A549 treated with CORT108297 at 1 μM for 4 hours (cell line): ENCODE measurements around the gene TLR5. TPM values are rescaled to one million over a fixed set of nuclear protein-coding genes. Genes with fewer than 3 reads are reported as not detected.

Experiments
- total RNA-seq: library from RNA; stranded (reverse); fragments of 200-300 nt; extraction: Qiagen RNA extraction; gene quantifications from 5 replicates; pipeline ENCODE4 v1.2.3, GENCODE V29; 2022

Gene TLR5
- total RNA-seq, result 0.04 to 0.23 TPM (median 0.13 TPM) in 5 replicates

GRCh38 chr1:223142795-223143536 is at the start of gene TLR5:
Gene TLR5, minus strand, starts transcription at chr1:223143248. Its CDS starts 30,217 bp downstream, at chr1:223113031.

Other genes with a start within 250 kb of the TLR5 start
- gene SUSD4, start 220.9 kb upstream of the TLR5 start, total RNA-seq, result 0.47 to 0.73 TPM (median 0.60 TPM) in 5 replicates